HG03342 (cell line): ENCODE data around the gene VAMP8.
A peak's percentile ranks its signal among the peaks of the same experiment; 100 is the strongest.
"Not testable (repeated sequence)": the region's sequence is repeated elsewhere in the genome, so short reads cannot be mapped to it uniquely, and the experiment has no call there.

Experiments used
- ATAC-seq: cut with Tn5 transposase; IDR thresholded peaks from one replicate; pipeline ENCODE4 v1.9.1; 2021; ENCODE audit warnings: mild to moderate bottlenecking, moderate library complexity; ENCODE audit not compliant: unreplicated experiment

Gene VAMP8

DNA sequence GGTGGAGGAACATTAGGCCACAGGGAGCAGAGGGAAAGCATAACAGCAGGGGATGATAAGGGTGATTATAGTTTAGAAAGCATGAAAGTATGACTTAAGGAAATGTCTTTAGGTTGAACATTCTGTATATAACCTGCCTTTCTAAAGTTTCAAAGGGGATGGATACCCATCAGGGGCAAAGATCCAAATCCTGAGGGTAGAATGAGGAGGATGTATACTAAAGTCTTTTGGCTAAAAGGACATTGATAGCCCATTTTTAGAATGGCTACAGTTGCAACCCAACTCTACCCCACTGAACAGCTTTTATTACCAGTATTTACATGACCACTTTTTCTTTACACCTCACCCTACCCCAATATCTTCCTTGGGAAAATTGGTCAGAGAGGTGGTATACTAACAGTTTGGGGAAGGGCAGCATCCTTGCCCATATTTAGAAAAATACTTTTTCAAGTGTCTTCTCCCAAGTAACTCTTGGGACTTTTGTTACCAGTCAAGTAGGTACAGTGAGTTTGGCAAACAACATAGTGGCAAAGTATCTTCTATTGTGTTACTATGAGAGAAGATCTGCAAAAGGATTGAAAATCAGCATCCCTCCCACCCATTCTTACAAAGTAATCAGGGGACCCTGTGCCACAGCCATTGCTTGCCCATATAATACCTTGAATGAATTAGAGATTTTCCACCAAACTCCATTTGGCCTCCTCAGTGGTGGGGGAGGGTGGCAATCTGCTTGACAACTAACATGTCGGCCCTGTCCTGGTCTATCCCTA is 30.1 kb upstream of the VAMP8 start:
- no peak for ATAC-seq

- ATAC-seq: no peak
Measured at GRCh38 chr2:85547859-85548607, 29.4 kb upstream of the VAMP8 start.

- ATAC-seq: no peak
Measured at GRCh38 chr2:85548608-85548900, 28.8 kb upstream of the VAMP8 start.

DNA sequence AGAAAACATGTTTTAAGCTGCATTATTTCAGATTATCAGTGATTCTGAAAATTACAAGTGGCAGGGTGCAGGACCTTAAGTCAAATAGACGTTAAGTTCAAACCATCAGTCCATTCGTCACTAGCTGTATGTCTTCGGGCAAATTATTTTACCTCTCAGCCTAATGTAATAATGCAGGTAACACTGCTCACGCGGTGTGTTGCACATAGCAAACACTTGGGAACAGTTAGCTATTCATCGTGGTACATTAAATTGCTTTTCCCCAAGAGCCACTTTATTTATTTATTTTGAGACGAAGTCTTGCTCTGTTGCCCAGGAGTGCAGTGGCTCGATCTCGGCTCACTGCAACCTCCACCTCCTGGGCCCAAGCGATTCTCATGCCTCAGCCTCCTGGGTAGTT is 28.3 kb upstream of the VAMP8 start:
- no peak for ATAC-seq

DNA sequence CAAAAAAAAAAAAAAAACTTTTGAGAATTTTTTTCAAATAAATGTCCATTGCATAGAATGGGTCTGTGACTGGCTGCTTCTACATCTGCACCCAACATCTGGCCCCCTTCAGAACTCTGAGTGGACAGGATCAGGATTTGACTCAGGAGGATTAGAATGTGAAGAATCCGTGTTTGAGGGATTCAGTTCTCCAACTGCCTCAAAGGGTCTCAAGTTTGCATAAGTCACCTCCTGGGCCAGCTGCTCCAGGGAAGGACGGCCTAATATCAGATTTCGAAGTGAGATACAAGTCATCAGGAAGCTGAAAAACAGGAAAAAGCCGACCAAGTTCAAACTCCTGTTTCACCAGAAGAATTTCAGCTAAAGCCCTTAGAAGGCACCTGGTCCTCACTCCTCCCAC is 27.6 kb upstream of the VAMP8 start:
- no peak for ATAC-seq

GRCh38 chr2:85550486-85550885 is 26.9 kb upstream of the VAMP8 start:
- no peak for ATAC-seq

GRCh38 chr2:85551698-85552678 is 25.4 kb upstream of the VAMP8 start:
- ATAC-seq: peak; percentile 58

DNA sequence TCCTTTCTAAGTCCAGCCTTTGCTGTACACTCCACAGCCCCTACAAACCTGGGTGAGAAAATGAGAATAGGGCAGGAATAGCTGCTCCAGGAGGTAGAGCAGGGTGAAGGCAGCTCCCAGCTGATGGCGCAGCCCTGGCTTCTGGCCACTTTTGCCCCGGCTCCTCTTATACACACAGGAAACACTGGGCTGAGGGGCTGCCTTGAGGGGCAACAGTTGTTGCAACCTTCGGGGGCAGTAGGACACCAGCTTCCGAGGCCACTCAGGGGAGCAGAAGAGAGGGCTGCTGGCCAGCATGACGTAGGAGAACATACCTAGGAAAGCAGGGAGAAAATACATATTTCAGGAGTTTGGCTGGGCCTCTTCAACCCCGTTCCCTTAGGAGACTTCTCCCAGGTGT is 24.2 kb upstream of the VAMP8 start:
- no peak for ATAC-seq

DNA sequence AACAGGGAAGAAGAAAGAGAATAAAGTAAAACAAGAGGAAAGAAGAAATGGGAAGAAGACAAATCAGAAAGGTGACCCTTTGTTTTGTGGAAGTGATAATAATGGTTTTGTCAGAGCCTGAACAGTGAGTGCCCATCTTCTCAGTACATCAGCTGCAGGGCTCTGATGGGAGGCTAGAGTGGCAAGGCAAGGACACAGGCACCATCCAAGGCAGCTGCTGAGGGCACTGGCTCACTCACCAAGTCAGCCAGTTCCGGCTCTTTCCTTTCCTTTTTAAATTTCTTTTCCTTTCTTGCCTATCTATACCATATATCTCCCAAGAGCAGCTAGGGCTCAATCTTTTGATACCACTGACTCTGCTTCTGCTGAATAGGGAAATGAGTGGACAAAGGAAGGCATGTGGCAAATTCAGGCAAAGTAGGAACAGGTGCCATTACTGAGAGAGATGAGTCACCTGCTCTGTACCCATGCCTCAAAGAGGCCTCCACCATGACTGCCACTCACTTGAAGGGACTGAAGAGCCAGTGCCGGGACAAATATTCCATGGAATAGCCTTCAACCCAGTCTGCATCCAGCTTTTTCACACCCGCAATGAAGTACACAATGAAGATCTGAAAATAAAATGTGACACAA is 22.3 kb upstream of the VAMP8 start:
- ATAC-seq: no peak

- no peak for ATAC-seq
Measured at GRCh38 chr2:85557130-85557529, 20.3 kb upstream of the VAMP8 start.

DNA sequence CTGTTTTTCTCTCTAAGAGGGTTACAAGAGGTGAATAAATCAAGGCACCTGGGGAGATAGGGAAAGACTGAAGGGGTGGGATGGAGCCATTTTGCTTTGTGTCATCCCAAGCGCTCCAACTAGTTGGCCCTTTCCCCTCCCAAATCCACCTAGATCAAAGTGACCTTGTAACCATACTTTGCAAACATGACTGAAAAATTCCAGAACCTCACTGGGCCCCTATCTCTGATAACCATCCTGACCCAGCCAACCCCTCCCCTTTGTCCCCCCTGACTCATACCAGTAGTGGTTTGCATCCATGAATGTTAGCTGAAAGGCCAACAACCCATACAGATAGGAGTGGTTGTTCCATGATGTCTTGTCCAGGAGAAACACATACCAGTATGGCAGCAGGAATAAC is 19.2 kb upstream of the VAMP8 start:
- no peak for ATAC-seq

DNA sequence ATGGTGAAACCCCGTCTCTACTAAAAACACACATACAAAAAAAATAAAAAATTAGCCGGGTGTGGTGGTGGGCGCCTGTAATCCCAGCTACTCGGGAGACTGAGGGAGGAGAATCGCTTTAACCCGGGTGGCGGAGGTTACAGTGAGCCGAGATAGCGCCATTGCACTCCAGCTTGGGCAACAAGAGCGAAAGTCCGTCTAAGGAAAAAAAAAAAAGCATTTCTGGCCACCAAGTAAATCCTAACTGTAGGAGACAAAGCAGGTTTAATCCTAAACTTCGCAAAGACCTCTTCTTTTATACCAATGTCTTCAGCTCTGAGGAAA is 17.0 kb upstream of the VAMP8 start:
- not testable (repeated sequence) for ATAC-seq

GRCh38 chr2:85560812-85561279 is 16.5 kb upstream of the VAMP8 start:
- ATAC-seq: no peak

DNA sequence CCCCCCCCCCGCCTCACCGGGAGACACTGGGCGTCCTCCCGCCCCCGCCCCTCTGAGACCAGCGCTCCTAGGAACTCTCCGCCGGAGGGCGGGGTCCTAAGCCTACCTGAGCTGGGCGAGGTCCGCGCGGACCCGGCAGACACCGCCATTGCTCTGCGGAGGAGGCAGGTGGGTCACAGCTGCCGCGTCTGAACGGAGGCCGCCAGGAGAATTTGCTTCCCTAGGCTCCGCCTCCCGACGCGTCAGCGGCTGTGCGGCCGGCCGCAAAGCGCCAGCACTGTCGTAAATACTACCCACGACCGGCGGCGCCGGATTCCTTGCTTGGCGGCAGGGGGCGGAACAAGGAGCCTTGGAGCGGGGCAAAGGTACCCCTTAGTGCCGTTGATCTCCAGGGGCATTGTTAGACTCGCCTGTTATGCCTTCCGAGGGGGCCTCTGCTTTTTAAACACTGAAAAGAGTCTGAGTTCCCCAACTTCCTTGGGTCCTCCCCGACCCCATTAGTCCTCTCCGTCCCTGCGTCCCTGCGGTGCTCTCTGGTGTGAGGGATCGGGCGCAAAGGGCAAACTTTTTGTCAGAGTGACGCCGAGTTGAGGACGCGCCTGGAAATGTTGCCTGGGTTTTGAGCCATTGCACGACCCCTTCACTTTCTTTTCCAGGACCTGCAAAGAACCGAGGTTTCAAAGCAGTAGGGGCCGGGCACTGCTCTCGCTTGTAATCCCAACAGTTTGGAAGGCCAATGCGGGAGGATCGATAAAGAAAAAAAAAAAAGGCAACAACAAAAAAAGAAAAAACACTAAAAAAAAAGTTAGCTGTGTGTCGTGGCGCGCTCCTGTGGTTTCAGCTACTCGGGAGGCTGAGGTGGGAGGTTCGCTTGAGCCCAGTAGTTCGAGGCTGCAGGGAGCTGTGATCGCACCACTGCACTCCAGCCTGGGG is 15.8 kb upstream of the VAMP8 start, which contains the start of gene GGCX:
Gene GGCX, minus strand, starts transcription at position 214 of the 933 bp plus-strand sequence. Its CDS starts 65 bp downstream, at position 149.
- peak; percentile 91 for ATAC-seq

DNA sequence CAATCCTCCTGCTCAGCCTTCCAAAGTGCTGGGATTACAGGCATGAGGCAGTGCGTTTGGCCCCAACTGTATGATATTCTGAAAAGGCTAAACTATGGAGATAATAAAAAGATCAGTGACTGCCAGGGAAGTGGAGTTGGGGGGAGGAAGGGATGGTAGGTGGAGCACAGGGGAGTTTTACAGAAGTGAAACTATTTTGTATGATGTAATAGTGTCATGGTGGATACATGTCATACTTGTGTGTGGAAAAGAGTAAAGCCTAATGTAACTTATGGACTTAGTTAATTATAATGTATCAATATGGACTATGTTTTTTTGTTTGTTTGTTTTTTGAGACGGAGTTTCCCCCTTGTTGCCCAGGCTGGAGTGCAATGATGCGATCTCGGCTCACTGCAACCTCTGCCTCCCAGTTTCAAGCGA is 13.2 kb upstream of the VAMP8 start:
- no peak for ATAC-seq

- no peak for ATAC-seq
Measured at GRCh38 chr2:85566265-85566664, 11.1 kb upstream of the VAMP8 start.

- no peak for ATAC-seq
Measured at GRCh38 chr2:85575739-85576138, 1.6 kb upstream of the VAMP8 start.

DNA sequence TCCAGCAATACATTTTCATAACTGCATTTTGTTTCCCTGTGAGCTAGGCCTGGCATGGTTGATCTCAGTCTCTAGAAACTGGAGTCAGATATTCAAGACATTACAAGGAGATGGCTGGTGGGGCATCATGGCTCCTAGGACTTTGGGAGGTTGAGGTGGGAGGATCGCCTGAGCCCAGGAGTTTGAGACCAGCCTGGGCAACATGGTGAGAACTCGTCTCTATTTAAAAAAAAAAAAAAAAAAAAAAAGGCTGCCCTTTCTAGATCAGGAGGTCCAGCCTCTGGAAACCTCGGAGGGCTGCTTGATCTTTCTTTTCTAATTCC is 362 bp upstream of the VAMP8 start:
- ATAC-seq: no peak

DNA sequence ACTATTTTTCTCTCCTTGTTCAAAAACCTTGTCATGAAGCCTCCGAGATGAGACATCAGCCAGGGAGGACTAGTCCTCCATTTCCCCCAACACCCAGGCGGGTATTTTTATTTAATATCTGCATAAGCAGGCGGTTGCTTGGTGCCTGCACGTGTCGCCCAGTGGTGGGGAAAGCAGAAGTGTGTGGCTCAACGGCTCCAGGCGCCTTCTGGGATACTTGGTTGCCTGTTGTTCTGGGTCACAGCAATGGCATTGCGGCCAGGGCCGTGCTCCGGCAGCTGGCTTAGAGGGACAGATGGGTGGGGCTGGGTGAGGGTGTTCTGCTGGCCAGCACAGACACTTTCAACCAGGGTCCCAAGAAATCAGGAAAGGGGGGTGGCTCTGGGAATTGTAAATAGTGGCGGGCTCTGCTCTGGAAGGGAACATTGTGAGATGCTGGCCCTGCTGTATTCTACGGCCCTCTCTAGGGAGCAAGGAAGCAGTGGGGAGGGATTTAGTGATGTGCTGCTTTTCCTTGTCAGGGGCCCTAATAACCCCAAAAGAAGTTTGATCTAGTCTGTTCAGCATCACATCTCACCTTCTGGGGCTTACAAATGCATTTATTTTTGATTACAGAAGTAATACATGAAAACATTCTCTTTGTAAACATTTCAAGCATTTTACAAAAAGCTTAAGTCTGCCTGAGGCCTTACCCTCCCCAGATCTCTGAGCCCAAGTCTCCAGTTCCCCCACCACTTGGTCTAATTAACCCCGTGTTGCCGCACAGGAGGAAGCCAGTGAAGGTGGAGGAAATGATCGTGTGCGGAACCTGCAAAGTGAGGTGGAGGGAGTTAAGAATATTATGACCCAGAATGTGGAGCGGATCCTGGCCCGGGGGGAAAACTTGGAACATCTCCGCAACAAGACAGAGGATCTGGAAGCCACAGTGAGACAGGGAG is 1.1 kb downstream of the VAMP8 start:
- ATAC-seq: no peak
